HL-60/S4 treated with phorbol 12-myristate 13-acetate at 8.2 ng/mL for 4 days and 3 days (cell line): ENCODE measurements around the gene CADPS2.

Experiments
- in situ Hi-C: fragments of 300-500 bp; cut with MboI; formaldehyde crosslinking; loops from 2 replicates; pipeline ENCODE4 v1.15.0; 2022; ENCODE audit warnings: low sequenced_read_pairs

CADPS2 gene

DNA sequence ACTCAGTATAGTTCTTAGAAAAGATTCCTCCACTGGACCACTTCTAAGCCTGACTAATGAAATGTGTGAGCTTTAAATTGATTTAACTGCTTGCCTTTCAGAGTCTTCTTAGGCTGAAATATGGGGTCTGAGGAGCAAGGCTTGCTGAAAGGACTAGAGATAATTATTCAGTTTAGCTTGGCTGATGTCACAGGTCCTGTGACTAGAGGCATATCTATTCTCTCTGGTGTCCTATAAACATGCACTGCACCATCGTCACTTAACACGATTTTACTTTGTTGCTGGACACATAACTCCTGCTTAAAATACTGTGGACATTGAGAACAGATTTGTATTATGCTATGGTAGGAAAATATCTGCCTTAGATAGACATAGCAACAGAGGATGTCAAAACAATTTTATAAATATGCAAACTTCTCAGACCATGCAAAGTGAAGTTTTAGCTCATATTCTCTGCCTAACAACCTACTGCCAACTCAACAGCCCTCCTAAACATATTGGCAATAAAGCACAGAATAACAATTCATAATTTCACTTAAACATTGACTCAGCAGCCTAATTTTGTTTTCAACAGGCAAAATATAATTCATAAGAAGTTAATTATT lies 267.6 kb downstream of the CADPS2 start:
- in situ Hi-C loops = no loop called here

GRCh38 chr7:122616951-122617350 lies 269.3 kb downstream of the CADPS2 start:
- in situ Hi-C loops = no loop called here

DNA sequence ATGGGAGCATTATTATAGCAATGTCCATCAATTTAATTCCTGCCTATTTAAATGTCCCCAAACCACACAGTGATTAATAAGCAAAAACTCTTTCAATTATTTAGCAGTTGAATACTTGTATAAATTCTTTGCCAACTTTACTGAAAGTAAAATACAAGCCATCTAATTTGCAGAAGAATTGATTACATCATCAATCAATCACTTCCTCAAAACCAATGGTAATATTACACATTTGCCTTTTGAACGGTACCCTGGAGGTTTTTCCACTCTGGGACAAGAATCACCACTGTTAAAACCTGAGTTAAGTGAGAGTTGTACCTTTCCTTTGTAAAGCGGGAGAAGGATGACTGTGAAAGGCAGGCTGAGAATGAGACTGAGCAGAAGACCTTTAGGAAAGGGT lies 280.3 kb downstream of the CADPS2 start:
- in situ Hi-C loops = no loop called here

DNA sequence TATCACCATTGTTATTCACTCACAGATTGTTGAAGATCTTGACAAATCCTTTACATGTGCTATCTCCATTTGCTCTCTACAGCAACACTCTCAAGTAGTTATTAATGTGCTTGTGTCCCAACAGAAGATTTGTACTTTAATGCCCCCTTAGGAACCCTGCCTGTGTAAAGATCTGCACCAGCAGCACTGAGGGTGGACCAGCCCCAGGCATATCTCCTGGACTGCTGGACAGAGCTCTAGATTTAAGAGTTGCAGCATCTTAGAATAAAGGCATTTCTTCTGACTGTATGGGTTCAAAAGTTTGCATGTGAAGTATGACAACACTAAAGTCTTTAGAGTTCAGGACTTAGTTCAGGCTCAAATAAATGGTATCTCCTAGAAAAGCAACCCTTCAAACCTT lies 282.0 kb downstream of the CADPS2 start:
- in situ Hi-C loops = no loop called here

DNA sequence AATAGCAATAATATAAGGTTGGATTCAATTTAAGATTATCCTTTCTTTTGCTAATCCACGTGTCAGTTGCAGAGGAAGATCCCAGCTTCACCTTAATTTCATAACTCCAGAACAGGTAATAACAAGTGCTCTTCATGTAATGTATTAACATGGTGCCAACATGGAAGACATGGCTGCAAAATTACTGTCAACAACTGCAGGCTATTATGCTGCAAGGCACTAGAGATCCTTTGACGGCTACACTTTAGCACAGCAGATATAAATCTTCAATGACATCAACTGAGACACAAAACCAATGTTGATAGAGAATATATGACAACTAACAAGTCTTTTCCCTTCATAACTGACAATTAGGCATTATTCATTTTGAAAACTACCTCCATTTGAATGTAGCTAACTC lies 283.5 kb downstream of the CADPS2 start:
- in situ Hi-C loops = no loop called here

- in situ Hi-C loops = no loop called here
Observed at GRCh38 chr7:122600630-122601029, 285.6 kb downstream of the CADPS2 start.

DNA sequence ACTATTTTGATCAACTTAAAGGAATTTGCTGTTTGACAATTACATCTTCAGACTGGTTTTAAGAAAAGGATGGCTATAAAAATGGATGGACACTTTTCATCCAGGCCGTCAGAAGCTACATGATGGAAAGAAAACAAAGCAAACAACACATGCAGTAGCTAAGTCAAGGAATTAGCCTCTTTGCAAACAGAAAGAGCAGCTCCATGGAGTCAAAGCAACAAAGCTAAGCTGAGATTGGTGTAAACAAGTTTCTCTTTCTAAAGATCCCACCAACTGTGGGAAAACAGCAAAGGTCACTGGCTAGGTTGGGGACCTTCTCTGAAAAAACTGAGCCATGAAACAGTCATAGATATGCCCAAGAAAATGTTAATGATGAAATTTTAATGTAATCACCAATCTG lies 286.2 kb downstream of the CADPS2 start:
- in situ Hi-C loops = no loop called here

DNA sequence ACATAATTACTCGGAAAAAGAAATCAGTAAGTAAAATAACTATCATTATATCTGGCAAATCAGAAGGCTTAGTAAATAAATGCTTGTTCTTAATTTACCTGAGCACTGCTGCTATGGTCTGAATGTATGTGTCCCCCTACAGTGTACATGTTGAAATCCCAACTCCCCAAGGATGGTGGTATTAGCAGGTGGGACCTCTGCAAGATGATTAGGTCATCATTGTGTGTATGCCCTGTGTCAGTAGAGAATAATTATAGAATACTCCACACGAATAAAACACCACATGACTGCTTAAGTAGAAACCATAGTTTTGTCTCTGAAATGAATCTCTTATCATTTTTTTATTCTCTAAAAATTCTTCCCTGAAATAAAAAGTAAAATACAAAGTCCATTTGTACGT lies 289.0 kb downstream of the CADPS2 start:
- in situ Hi-C loops = no loop called here

GRCh38 chr7:122595885-122596284 lies 290.4 kb downstream of the CADPS2 start:
- in situ Hi-C loops = no loop called here

DNA sequence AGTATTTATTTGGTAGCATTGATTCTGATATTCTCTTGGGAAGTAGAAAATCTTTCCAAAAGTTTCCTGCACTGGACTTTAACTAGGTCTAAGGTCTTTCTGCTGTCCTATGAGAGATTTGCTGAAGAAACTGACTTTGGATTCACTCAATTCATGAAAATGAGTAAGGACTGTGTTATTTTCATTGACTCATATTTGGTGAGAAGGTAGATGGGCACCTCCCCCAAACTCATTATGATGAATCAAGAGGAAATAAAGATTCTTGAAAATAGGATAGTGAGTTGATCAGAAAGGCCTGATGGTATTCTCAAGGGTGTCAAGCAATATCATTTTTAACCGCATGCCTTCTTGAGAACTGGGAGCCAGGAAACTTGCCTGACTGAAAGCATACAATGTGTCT lies 297.6 kb downstream of the CADPS2 start:
- in situ Hi-C loops = no loop called here

DNA sequence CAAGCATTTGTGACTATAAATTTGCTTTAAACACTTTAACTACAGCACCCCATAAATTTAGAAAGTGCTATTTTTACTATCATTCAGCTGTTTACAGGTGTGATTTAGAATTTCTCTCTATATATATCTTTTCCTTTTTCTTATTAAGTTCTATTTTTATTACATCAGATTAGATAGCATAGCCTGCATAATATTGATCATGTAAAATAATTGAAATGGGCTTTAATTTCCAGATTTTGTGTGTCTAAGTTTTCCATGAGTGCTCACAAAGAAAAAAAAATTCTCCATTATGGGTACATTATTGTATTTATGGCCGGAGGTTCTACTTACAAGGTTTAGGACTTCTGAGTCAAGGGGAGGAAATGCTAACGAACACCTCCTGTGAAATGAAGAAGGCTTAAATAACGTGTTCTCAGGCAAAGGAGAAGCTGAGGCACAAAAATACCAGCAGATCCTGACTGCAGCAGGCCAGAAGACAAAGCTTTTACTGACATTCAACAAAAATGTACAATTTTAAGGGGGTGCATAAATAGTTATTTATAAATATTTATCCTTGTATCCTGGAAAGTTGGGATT lies 301.5 kb downstream of the CADPS2 start:
- in situ Hi-C loops = no loop called here

DNA sequence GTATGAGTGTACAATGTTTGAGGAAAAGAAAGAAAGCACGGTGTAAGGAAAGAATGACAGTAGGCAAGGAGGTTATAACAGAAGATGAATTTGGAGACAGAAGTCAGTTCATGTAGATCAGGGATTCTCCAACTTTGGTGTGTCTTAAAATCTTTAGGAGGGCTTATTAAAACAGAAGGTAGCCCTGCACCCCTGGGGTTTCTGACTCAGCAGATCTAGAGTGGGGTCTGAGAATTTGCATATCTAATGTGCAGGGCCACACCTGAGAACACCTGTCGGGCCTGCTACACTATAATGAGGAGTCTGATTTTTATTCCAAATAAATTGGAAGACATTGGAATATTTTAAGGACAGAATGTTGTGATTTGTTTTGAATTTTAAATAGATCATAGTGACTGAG lies 307.9 kb downstream of the CADPS2 start:
- in situ Hi-C loops = no loop called here

DNA sequence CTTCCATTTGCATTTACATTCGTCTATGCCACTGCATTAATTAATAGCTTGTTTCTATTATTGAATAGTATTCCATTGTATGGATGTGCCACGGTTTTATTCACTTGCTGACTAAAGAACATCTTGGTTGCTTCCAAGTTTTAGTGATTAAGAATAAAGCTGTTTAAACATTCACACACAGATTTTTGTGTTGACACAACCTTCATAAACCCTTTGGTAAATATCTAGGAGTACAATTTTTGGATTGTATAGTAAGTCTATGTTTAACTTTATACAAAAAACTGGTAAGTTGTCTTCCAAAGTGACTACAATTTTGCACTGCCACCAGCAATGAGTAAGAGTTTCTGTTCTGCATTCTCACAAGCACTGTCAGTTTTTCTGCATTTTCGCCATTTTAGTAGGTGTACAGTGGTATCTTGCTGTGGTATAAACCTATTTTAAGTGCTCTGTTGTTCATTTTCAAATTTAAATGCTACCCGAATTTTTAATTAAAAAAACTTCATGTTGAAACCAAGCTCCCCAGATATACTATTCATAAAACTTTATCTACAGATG lies 308.7 kb downstream of the CADPS2 start:
- in situ Hi-C loops = no loop called here

DNA sequence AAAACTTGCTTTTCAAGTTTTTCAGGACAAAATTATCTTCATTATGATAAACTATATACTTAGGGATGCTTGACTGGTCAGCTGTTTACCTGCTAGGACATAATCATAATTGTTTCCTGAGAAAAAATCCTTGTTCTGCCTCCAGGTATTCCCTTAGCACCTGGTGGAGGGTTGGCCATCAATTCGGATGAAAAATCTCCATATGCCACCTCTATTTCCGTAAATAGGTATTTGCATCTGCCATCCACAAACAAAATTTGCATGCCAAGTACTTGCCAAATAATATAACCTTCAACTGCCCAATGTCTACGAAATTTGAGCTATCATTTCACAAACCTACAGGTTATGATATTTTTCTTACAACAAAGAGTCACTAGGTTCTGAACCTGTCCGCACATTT lies 313.6 kb downstream of the CADPS2 start:
- in situ Hi-C loops = no loop called here

DNA sequence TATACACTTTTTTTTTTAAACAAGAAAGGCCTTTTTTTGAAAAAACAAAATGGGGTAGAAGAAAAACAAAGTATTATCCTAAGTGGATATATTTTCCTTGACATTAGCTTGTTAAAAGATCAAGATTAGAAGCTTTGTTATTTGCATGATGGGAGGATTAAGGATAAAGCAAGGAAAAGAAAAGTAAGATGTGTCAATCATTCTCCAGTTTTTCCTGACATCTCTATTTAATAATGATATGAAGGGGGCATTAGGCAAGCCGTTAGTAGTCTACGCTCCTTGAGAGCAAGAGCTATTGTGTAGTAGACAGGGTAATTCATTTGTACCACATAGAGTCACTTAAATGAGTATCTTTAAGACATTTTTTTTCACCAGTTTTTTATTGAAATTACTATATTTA lies 324.9 kb downstream of the CADPS2 start:
- in situ Hi-C loops = no loop called here

DNA sequence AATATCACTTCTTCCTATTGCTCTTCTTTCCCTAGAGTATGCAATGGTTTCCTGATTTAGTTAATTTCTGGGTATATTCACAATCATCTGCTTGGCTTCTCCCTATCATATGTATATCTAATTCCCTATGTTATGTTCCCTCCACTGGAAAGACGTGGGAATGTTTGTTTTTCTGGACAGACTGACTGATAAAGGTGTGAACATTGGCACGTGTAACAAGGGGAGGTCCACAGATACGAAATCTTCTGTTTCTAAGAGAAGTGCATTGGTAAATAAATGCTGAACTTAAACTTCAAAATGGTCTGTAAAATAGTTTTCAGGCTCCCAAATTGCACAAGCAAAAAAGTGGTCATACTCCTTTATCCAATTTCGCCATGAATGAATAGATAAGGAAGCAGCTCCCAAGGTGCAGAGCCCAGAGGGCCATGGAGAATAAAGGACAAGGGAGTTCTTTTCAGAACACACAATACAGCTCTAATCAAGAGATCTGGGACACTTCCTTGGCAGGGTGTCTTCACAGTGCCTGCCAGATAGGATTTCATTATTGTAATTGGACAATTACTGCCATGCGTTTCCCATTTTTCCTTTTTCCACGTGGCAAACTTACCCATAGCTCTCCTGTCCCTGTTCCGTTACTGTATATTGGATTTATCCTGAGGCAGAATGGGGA lies 329.3 kb downstream of the CADPS2 start:
- in situ Hi-C loops = no loop called here

- in situ Hi-C loops = no loop called here
Observed at GRCh38 chr7:122556219-122556618, 330.0 kb downstream of the CADPS2 start.

- in situ Hi-C loops = no loop called here
Observed at GRCh38 chr7:122553761-122554160, 332.5 kb downstream of the CADPS2 start.

DNA sequence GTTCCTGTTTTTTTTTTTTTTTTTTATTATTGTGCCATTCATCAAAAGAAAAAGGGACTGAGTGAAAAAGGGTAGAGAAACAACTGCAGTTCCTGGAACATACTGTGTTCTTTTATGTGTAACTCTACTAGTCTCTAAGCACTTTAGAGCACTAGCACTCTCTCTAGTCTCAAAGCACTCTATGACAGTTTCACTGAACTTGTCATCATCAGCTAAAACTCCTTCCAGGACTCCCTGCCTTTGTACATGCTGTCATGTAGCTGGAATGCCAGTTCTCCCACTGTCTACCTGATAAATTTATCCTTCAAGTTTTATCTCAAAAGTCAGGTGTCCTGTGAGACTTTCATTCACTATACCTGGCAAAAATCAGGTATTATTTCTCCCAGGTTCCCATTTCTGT lies 333.5 kb downstream of the CADPS2 start:
- in situ Hi-C loops = no loop called here

- in situ Hi-C loops = no loop called here
Observed at GRCh38 chr7:122550545-122550944, 335.7 kb downstream of the CADPS2 start.

GRCh38 chr7:122549578-122549977 lies 336.7 kb downstream of the CADPS2 start:
- in situ Hi-C loops = no loop called here

- in situ Hi-C loops = no loop called here
Observed at GRCh38 chr7:122546496-122546895, 339.8 kb downstream of the CADPS2 start.
